Measurements from ENCODE around the gene SKAP2.
A peak's percentile ranks its signal among the peaks of the same experiment; 100 is the strongest.

Gene SKAP2

DNA sequence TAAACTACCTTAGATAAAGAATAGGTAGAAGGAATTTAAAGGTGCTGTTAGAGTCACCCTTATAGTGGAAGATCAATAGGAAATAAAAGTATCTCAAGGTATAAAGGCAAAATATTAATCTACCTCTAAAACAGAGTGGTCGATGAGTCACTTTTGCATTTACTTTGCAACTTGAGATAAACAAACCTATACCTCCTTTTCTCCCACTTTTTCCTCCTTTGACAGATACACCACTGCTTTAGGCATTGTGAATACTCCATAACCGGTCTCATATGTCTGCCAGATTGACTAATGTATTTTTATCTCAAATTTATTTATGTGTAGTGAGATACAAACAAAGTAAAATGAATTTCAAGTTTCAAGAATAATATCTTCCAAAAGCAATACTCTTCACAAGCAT, 193.5 kb downstream of the SKAP2 start:
- Histone ChIP-seq H2BK120ac (ENCODE audit: low read depth, low read length) (no peak overlapping the region), H3K56ac (ENCODE audit: low read length) (no peak overlapping the region), H3K23ac (ENCODE audit: low read length) (no peak overlapping the region), H2AK5ac (ENCODE audit: low read length) (no peak overlapping the region), H3K4ac (ENCODE audit: low read depth, low read length) (no peak overlapping the region), H3K4me1 (ENCODE audit: control insufficient read depth, low read depth, low read length) (no peaks in the 10 kb centered on the region), H2BK15ac (replicated peaks; ENCODE audit: low read depth) (no peak overlapping the region), H3K36me3 (ENCODE audit: control insufficient read depth, insufficient read depth, low read length) (no peaks in the 10 kb centered on the region), H2BK5ac (ENCODE audit: low read length) (no peak overlapping the region), H3K18ac (ENCODE audit: low read length) (no peak overlapping the region), H3K27me3 (ENCODE audit: insufficient read depth, low read length, poor library complexity) (no peaks in the 10 kb centered on the region), H3K79me1 (ENCODE audit: low read length) (no peaks in the 10 kb centered on the region), H3K27ac (ENCODE audit: low read depth, low read length) (no peak overlapping the region), H4K5ac (ENCODE audit: low read length) (no peak overlapping the region), H4K8ac (ENCODE audit: low read depth, low read length) (no peak overlapping the region), H3K9ac (ENCODE audit: low read length) (no peak overlapping the region), H3K79me2 (ENCODE audit: control insufficient read depth, insufficient read depth, low read length) (no peaks in the 10 kb centered on the region), H3K4me2 (ENCODE audit: low read length) (no peak overlapping the region), H3K4me3 (ENCODE audit: low read length) (no peak overlapping the region)
- DNase-seq = no peak
- no CpG with 5 or more reads among the region's 2 CpGs for WGBS (ENCODE audit: extremely low coverage, insufficient coverage, low lambda C conversion rate)

- no peaks in the 10 kb centered on the region for H3K79me1 ChIP-seq (ENCODE audit: low read length)
- no peak for DNase-seq
- no peak overlapping the region for H3K4ac ChIP-seq (ENCODE audit: low read depth, low read length)
- WGBS (ENCODE audit: extremely low coverage, insufficient coverage, low lambda C conversion rate) = no CpG with 5 or more reads among the region's 2 CpGs
- no peaks in the 10 kb centered on the region for H3K27me3 ChIP-seq (ENCODE audit: insufficient read depth, low read length, poor library complexity)
- H3K27ac ChIP-seq (ENCODE audit: low read depth, low read length) = no peak overlapping the region
- no peak overlapping the region for H4K8ac ChIP-seq (ENCODE audit: low read depth, low read length)
- H3K4me1 ChIP-seq (ENCODE audit: control insufficient read depth, low read depth, low read length) = no peaks in the 10 kb centered on the region
- no peak overlapping the region for H3K4me2 ChIP-seq (ENCODE audit: low read length)
- no peak overlapping the region for H3K56ac ChIP-seq (ENCODE audit: low read length)
- no peak overlapping the region for H3K4me3 ChIP-seq (ENCODE audit: low read length)
- no peak overlapping the region for H4K5ac ChIP-seq (ENCODE audit: low read length)
- no peak overlapping the region for H2BK120ac ChIP-seq (ENCODE audit: low read depth, low read length)
- H3K79me2 ChIP-seq (ENCODE audit: control insufficient read depth, insufficient read depth, low read length) = no peaks in the 10 kb centered on the region
- no peak overlapping the region for H3K23ac ChIP-seq (ENCODE audit: low read length)
- H2AK5ac ChIP-seq (ENCODE audit: low read length) = no peak overlapping the region
- no peak overlapping the region for H2BK15ac ChIP-seq (replicated peaks; ENCODE audit: low read depth)
- H2BK5ac ChIP-seq (ENCODE audit: low read length) = no peak overlapping the region
- H3K9ac ChIP-seq (ENCODE audit: low read length) = no peak overlapping the region
- H3K36me3 ChIP-seq (ENCODE audit: control insufficient read depth, insufficient read depth, low read length) = no peaks in the 10 kb centered on the region
- H3K18ac ChIP-seq (ENCODE audit: low read length) = no peak overlapping the region
Observed at GRCh38 chr7:26670290-26670689, 194.1 kb downstream of the SKAP2 start.

DNA sequence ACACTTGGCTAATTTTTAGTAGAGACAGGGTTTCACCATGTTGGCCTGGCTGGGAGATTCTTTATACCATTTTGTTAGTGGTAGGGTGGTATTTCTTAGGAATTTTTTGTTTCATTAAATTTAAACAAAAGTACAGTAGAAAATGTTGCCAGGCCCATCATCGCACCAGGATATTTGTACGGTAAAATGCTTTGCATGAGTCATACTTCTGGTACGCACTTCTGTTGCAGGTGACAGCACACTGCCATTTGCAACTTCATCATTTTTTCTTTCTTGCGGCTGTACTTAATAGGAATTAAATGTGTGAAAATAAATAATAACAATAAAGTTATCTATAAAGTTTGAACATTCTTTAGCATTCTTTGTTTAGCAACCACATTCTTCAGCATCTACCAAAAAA, 195.6 kb downstream of the SKAP2 start:
- Histone ChIP-seq H3K27me3 (ENCODE audit: insufficient read depth, low read length, poor library complexity) (no peaks in the 10 kb centered on the region), H3K27ac (ENCODE audit: low read depth, low read length) (no peak overlapping the region), H2BK120ac (ENCODE audit: low read depth, low read length) (no peak overlapping the region), H4K5ac (ENCODE audit: low read length) (no peak overlapping the region), H3K18ac (ENCODE audit: low read length) (no peak overlapping the region), H3K23ac (ENCODE audit: low read length) (no peak overlapping the region), H3K9ac (ENCODE audit: low read length) (no peak overlapping the region), H4K8ac (ENCODE audit: low read depth, low read length) (no peak overlapping the region), H3K4me1 (ENCODE audit: control insufficient read depth, low read depth, low read length) (no peaks in the 10 kb centered on the region), H2AK5ac (ENCODE audit: low read length) (no peak overlapping the region), H3K79me2 (ENCODE audit: control insufficient read depth, insufficient read depth, low read length) (no peaks in the 10 kb centered on the region), H3K4me2 (ENCODE audit: low read length) (no peak overlapping the region), H3K4ac (ENCODE audit: low read depth, low read length) (no peak overlapping the region), H3K79me1 (ENCODE audit: low read length) (no peaks in the 10 kb centered on the region), H2BK5ac (ENCODE audit: low read length) (no peak overlapping the region), H3K56ac (ENCODE audit: low read length) (no peak overlapping the region), H2BK15ac (replicated peaks; ENCODE audit: low read depth) (no peak overlapping the region), H3K4me3 (ENCODE audit: low read length) (no peak overlapping the region), H3K36me3 (ENCODE audit: control insufficient read depth, insufficient read depth, low read length) (no peaks in the 10 kb centered on the region)
- no CpG with 5 or more reads among the region's 4 CpGs for WGBS (ENCODE audit: extremely low coverage, insufficient coverage, low lambda C conversion rate)
- no peak for DNase-seq

DNA sequence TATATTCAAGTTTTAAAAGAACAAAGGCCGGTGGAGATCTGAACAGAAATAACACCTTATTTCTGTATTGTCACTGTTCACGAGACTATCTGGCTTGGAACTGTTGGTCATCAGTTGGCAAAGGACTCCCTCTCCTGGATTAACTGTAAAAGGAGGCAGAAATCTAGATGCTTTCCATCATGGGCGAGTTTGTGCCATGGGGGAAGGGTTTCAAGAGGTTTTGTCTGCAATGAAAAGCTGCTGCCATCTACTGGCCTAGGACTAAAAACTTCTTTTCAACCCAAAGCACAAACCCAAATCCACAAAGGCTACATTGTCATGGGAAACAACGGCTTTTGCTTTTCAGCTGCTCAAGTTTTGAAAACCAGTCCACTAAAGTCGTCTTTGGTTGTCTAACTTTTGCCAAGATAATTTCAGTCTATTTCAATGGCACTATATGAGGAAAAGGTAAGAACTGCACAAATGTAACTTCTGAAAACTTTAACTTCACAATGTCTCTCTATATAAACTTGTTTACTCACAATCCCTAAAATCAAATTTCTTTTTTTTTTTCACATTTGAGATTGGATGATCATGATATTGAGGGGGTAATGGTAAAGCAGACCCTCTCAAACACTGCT, 196.8 kb downstream of the SKAP2 start:
- Histone ChIP-seq H3K9ac (ENCODE audit: low read length) (no peak overlapping the region), H3K4ac (ENCODE audit: low read depth, low read length) (no peak overlapping the region), H3K27me3 (ENCODE audit: insufficient read depth, low read length, poor library complexity) (no peaks in the 10 kb centered on the region), H3K18ac (ENCODE audit: low read length) (no peak overlapping the region), H4K8ac (ENCODE audit: low read depth, low read length) (no peak overlapping the region), H3K23ac (ENCODE audit: low read length) (no peak overlapping the region), H2BK120ac (ENCODE audit: low read depth, low read length) (no peak overlapping the region), H3K36me3 (ENCODE audit: control insufficient read depth, insufficient read depth, low read length) (no peaks in the 10 kb centered on the region), H3K27ac (ENCODE audit: low read depth, low read length) (no peak overlapping the region), H2BK15ac (replicated peaks; ENCODE audit: low read depth) (no peak overlapping the region), H3K79me2 (ENCODE audit: control insufficient read depth, insufficient read depth, low read length) (no peaks in the 10 kb centered on the region), H3K4me1 (ENCODE audit: control insufficient read depth, low read depth, low read length) (no peaks in the 10 kb centered on the region), H4K5ac (ENCODE audit: low read length) (no peak overlapping the region), H3K4me2 (ENCODE audit: low read length) (no peak overlapping the region), H2BK5ac (ENCODE audit: low read length) (no peak overlapping the region), H3K79me1 (ENCODE audit: low read length) (no peaks in the 10 kb centered on the region), H3K4me3 (ENCODE audit: low read length) (no peak overlapping the region), H3K56ac (ENCODE audit: low read length) (no peak overlapping the region), H2AK5ac (ENCODE audit: low read length) (no peak overlapping the region)
- DNase-seq = peak; percentile 97
- no CpG with 5 or more reads among the region's 5 CpGs for WGBS (ENCODE audit: extremely low coverage, insufficient coverage, low lambda C conversion rate)

DNA sequence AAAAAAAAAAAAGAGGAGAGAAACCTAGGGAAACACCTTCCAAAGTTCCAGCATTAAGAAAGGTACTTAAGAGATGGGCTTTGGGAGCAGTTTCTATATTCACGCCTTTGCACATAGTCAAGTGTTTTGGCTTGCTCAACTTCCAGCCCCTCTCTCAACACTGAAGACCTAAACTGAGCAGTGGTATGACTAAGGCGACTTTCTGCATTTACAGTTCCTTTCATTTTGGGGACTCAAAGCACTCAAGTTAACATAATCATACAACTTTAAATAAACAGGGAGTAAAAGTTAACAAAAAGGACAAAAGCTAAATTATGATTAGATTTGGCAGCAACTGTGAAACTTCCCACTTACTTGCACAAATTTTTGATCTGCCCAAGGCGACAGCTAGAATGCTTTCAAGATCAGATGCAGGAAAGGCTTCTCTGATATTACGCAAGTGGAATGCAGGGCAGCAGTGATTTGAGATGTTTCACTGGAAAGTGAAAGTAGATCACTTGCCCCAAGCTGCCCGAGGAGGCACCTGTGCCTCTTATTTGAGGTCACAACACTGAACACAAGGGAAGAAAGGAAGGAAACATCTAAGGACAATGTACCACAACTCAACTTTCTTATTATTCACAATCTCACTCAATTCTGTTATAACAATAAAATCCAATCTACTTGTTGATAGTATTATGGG, 199.5 kb downstream of the SKAP2 start:
- Histone ChIP-seq H2AK5ac (ENCODE audit: low read length) (no peak overlapping the region), H3K36me3 (ENCODE audit: control insufficient read depth, insufficient read depth, low read length) (no peaks in the 10 kb centered on the region), H2BK5ac (ENCODE audit: low read length) (no peak overlapping the region), H3K18ac (ENCODE audit: low read length) (no peak overlapping the region), H2BK120ac (ENCODE audit: low read depth, low read length) (no peak overlapping the region), H3K56ac (ENCODE audit: low read length) (no peak overlapping the region), H2BK15ac (replicated peaks; ENCODE audit: low read depth) (no peak overlapping the region), H4K5ac (ENCODE audit: low read length) (no peak overlapping the region), H3K23ac (ENCODE audit: low read length) (no peak overlapping the region), H4K8ac (ENCODE audit: low read depth, low read length) (no peak overlapping the region), H3K27ac (ENCODE audit: low read depth, low read length) (no peak overlapping the region), H3K79me1 (ENCODE audit: low read length) (no peaks in the 10 kb centered on the region), H3K79me2 (ENCODE audit: control insufficient read depth, insufficient read depth, low read length) (no peaks in the 10 kb centered on the region), H3K9ac (ENCODE audit: low read length) (no peak overlapping the region), H3K4me1 (ENCODE audit: control insufficient read depth, low read depth, low read length) (no peaks in the 10 kb centered on the region), H3K4me3 (ENCODE audit: low read length) (no peak overlapping the region), H3K27me3 (ENCODE audit: insufficient read depth, low read length, poor library complexity) (no peaks in the 10 kb centered on the region), H3K4me2 (ENCODE audit: low read length) (no peak overlapping the region), H3K4ac (ENCODE audit: low read depth, low read length) (no peak overlapping the region)
- WGBS (ENCODE audit: extremely low coverage, insufficient coverage, low lambda C conversion rate) = no CpG with 5 or more reads among the region's 5 CpGs
- no peak for DNase-seq

DNA sequence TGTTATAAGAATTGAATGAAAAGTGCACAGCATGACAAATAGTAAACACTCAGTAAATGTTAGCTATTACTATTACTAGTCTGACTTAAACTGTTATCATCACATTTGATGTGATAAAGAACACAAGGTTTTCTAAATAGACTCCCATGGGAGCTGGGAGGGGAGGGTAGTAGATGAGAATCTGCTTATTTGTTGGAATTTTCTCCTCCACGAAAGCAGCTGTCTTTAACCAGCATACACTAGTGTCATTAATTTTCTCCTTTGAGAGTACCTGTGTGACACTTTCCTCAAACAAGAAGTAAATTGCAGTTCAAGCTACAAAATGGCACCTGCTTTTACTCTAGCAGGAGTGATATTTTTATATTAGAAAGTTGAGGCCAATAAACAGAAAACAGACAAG, 200.1 kb downstream of the SKAP2 start:
- DNase-seq = no peak
- Histone ChIP-seq H4K8ac (ENCODE audit: low read depth, low read length) (no peak overlapping the region), H3K4me1 (ENCODE audit: control insufficient read depth, low read depth, low read length) (no peaks in the 10 kb centered on the region), H2BK5ac (ENCODE audit: low read length) (no peak overlapping the region), H3K23ac (ENCODE audit: low read length) (no peak overlapping the region), H3K56ac (ENCODE audit: low read length) (no peak overlapping the region), H3K4me2 (ENCODE audit: low read length) (no peak overlapping the region), H3K79me2 (ENCODE audit: control insufficient read depth, insufficient read depth, low read length) (no peaks in the 10 kb centered on the region), H4K5ac (ENCODE audit: low read length) (no peak overlapping the region), H3K27me3 (ENCODE audit: insufficient read depth, low read length, poor library complexity) (no peaks in the 10 kb centered on the region), H3K18ac (ENCODE audit: low read length) (no peak overlapping the region), H3K9ac (ENCODE audit: low read length) (no peak overlapping the region), H2BK15ac (replicated peaks; ENCODE audit: low read depth) (no peak overlapping the region), H3K4me3 (ENCODE audit: low read length) (no peak overlapping the region), H2BK120ac (ENCODE audit: low read depth, low read length) (no peak overlapping the region), H3K36me3 (ENCODE audit: control insufficient read depth, insufficient read depth, low read length) (no peaks in the 10 kb centered on the region), H3K79me1 (ENCODE audit: low read length) (no peaks in the 10 kb centered on the region), H3K4ac (ENCODE audit: low read depth, low read length) (no peak overlapping the region), H2AK5ac (ENCODE audit: low read length) (no peak overlapping the region), H3K27ac (ENCODE audit: low read depth, low read length) (no peak overlapping the region)
- no CpG with 5 or more reads among the region's 1 CpG for WGBS (ENCODE audit: extremely low coverage, insufficient coverage, low lambda C conversion rate)

All from mesendoderm (in vitro differentiated cells).